Endothelial cell (in vitro differentiated cells): ENCODE results near the gene ZNF423. TPM values are rescaled to one million over a fixed set of nuclear protein-coding genes. Genes with fewer than 3 reads are reported as not detected.

ENCODE experiments used
- DNase-seq: peaks from one replicate; pipeline ENCODE4 v3.0.0; 2021; ENCODE audit warnings: low spot score
- H3K27ac Mint-ChIP-seq: one replicate; pipeline ENCODE4 v1.8.0; 2021; ENCODE audit warnings: mixed read lengths, inconsistent platforms; ENCODE audit not compliant: unreplicated experiment
- H3K27me3 Mint-ChIP-seq: one replicate; pipeline ENCODE4 v1.8.0; 2021; ENCODE audit warnings: mild to moderate bottlenecking, moderate library complexity, mixed read lengths, inconsistent platforms; ENCODE audit not compliant: unreplicated experiment
- H3K36me3 Mint-ChIP-seq: one replicate; pipeline ENCODE4 v1.8.0; 2021; ENCODE audit warnings: mild to moderate bottlenecking, low read depth, mixed read lengths, inconsistent platforms; ENCODE audit not compliant: unreplicated experiment
- H3K4me1 Mint-ChIP-seq: one replicate; pipeline ENCODE4 v1.8.0; 2021; ENCODE audit warnings: mild to moderate bottlenecking, mixed read lengths, inconsistent platforms; ENCODE audit not compliant: unreplicated experiment
- H3K4me3 Mint-ChIP-seq: one replicate; pipeline ENCODE4 v1.8.0; 2021; ENCODE audit warnings: mild to moderate bottlenecking, mixed read lengths, inconsistent platforms; ENCODE audit not compliant: unreplicated experiment
- H3K9me3 Mint-ChIP-seq: one replicate; pipeline ENCODE4 v1.8.0; 2021; ENCODE audit warnings: mixed read lengths, inconsistent platforms; ENCODE audit not compliant: unreplicated experiment
- CTCF ChIP-seq: fragments of 200-600 bp; sonication (generic); IDR thresholded peaks from one replicate; pipeline ENCODE4 v1.5.0; 2021; ENCODE audit warnings: antibody characterized with exemption; ENCODE audit not compliant: unreplicated experiment
- total RNA-seq: library from RNA; stranded (reverse); fragmentation: NEBNext Ultra II Directional; extraction: Animal tissue kit (Norgen Biotek cat#: 25700); gene quantifications from one replicate; pipeline ENCODE4 v1.2.1, GENCODE V29; 2021; ENCODE audit not compliant: unreplicated experiment

ZNF423 gene
- total RNA-seq, 1 donor from 2014 or later: 44.8 TPM

GRCh38 chr16:49899991-49900695, 44.2 kb upstream of the ZNF423 start:
- H3K27me3 Mint-ChIP-seq: no peaks in the 10 kb centered on the region
- H3K27ac Mint-ChIP-seq: no peak overlapping the region
- H3K4me3 Mint-ChIP-seq: no peak overlapping the region
- no peaks in the 10 kb centered on the region for H3K36me3 Mint-ChIP-seq
- no peaks in the 10 kb centered on the region for H3K9me3 Mint-ChIP-seq
- no peak for TF ChIP-seq CTCF
- peaks cover 22% of the 10 kb centered on the region for H3K4me1 Mint-ChIP-seq
- no peak for DNase-seq

GRCh38 chr16:49896447-49896964, 40.6 kb upstream of the ZNF423 start:
- no peak for DNase-seq
- H3K4me3 Mint-ChIP-seq: no peak overlapping the region
- H3K9me3 Mint-ChIP-seq: no peaks in the 10 kb centered on the region
- no peaks in the 10 kb centered on the region for H3K36me3 Mint-ChIP-seq
- no peak for TF ChIP-seq CTCF
- H3K4me1 Mint-ChIP-seq: peaks cover 23% of the 10 kb centered on the region
- H3K27me3 Mint-ChIP-seq: no peaks in the 10 kb centered on the region
- no peak overlapping the region for H3K27ac Mint-ChIP-seq

DNA sequence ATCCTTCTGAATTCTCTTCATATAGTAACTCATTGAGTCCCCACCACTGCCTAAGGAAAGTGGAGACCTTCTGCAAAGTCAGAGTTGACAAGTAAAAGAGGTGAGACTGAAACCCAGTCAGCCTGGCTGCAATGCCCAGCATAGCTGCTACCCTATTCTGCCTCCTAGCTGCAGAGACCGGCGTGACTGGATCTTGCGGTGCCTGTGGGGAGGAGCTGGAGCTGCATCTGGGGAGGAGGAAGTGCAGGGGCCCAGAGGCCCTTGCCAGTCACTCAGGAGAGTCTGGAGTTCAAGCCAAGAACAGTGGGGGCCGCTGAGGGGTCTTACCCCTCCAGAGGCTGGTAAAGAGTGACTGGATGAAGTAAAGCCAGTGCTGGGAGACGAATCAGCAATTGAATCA, 35.0 kb upstream of the ZNF423 start:
- peak; percentile 42 for TF ChIP-seq CTCF
- Mint-ChIP-seq H3K9me3 (no peaks in the 10 kb centered on the region), H3K27me3 (peaks cover 3% of the 10 kb centered on the region), H3K4me3 (no peak overlapping the region), H3K4me1 (peaks cover 12% of the 10 kb centered on the region), H3K36me3 (no peaks in the 10 kb centered on the region), H3K27ac (no peak overlapping the region)
- DNase-seq: peak; percentile 57

- H3K36me3 Mint-ChIP-seq: no peaks in the 10 kb centered on the region
- no peak overlapping the region for H3K27ac Mint-ChIP-seq
- H3K27me3 Mint-ChIP-seq: peaks cover 3% of the 10 kb centered on the region
- H3K4me3 Mint-ChIP-seq: no peak overlapping the region
- no peak for DNase-seq
- no peak for TF ChIP-seq CTCF
- H3K9me3 Mint-ChIP-seq: no peaks in the 10 kb centered on the region
- peaks cover 7% of the 10 kb centered on the region for H3K4me1 Mint-ChIP-seq
These were observed 33.9 kb upstream of the ZNF423 start for GRCh38 chr16:49889725-49890397.

DNA sequence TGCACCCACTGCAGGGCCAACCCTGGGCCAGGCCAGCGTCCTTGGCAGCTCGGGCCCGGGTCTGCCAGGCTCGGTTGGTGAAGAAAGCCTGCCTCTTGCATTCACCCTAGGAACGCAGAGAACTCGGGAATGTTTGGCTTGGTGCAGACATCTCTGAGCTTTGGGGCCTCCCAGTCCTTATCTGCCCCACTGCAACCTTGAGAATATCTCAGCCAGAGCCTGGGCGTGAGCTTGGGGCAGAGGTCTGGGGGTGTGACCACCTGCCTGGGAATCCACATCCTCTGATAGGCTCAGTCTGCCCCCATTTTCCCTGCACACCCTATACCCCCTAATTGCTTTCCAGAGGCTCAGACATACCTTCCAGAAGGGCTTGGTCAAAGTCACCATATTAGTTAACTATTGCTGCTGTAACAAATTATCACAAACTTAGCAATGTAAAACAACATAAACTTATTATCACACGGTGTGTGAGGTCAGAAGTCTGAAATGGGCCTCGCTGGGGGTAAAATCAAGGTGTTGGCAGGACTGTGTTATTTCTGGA, 30.7 kb upstream of the ZNF423 start:
- Mint-ChIP-seq H3K9me3 (no peaks in the 10 kb centered on the region), H3K4me1 (peaks cover 7% of the 10 kb centered on the region), H3K27me3 (peaks cover 7% of the 10 kb centered on the region), H3K4me3 (no peak overlapping the region), H3K27ac (no peak overlapping the region), H3K36me3 (no peaks in the 10 kb centered on the region)
- no peak for TF ChIP-seq CTCF
- DNase-seq: no peak
